ENCODE data around the gene IGF2.

IGF2 gene

GRCh38 chr11:2139621-2140337, 590 bp upstream of the IGF2 start:
- H3K4me1 Mint-ChIP-seq (ENCODE audit: low read depth): peaks cover 40% of the 10 kb centered on the region
- no peak overlapping the region for H3K4me3 Mint-ChIP-seq
- peaks cover 75% of the 10 kb centered on the region for H3K27me3 Mint-ChIP-seq
- H3K9me3 Mint-ChIP-seq: no peaks in the 10 kb centered on the region
- no peak for DNase-seq
- no peak overlapping the region for H3K27ac Mint-ChIP-seq
- no peaks in the 10 kb centered on the region for H3K36me3 Mint-ChIP-seq (ENCODE audit: low read depth)

GRCh38 chr11:2138431-2139122, 612 bp downstream of the IGF2 start:
- Mint-ChIP-seq H3K9me3 (no peaks in the 10 kb centered on the region), H3K4me3 (peak overlapping the region; percentile 56), H3K27ac (peak overlapping the region; percentile 11), H3K27me3 (peaks cover 75% of the 10 kb centered on the region), H3K36me3 (ENCODE audit: low read depth) (no peaks in the 10 kb centered on the region), H3K4me1 (ENCODE audit: low read depth) (peaks cover 33% of the 10 kb centered on the region)
- no peak for DNase-seq

GRCh38 chr11:2138068-2138430, 1.1 kb downstream of the IGF2 start:
- peaks cover 77% of the 10 kb centered on the region for H3K27me3 Mint-ChIP-seq
- H3K4me3 Mint-ChIP-seq: no peak overlapping the region
- no peaks in the 10 kb centered on the region for H3K9me3 Mint-ChIP-seq

GRCh38 chr11:2137202-2138067, 1.8 kb downstream of the IGF2 start:
- Mint-ChIP-seq H3K9me3 (no peaks in the 10 kb centered on the region), H3K4me3 (peak overlapping the region; percentile 15), H3K36me3 (ENCODE audit: low read depth) (no peaks in the 10 kb centered on the region), H3K27me3 (peaks cover 77% of the 10 kb centered on the region), H3K4me1 (ENCODE audit: low read depth) (peaks cover 21% of the 10 kb centered on the region), H3K27ac (no peak overlapping the region)
- peak; percentile 41 for DNase-seq

More at GRCh38 chr11:2138068-2138430, 1.1 kb downstream of the IGF2 start:
- H3K27ac Mint-ChIP-seq: no peak overlapping the region
- no peak for DNase-seq
- no peaks in the 10 kb centered on the region for H3K36me3 Mint-ChIP-seq (ENCODE audit: low read depth)
- H3K4me1 Mint-ChIP-seq (ENCODE audit: low read depth): peaks cover 27% of the 10 kb centered on the region

GRCh38 chr11:2136952-2137201, 2.3 kb downstream of the IGF2 start:
- DNase-seq: no peak
- H3K27me3 Mint-ChIP-seq: peaks cover 75% of the 10 kb centered on the region
- H3K4me3 Mint-ChIP-seq: no peak overlapping the region
- no peaks in the 10 kb centered on the region for H3K36me3 Mint-ChIP-seq (ENCODE audit: low read depth)
- no peak overlapping the region for H3K27ac Mint-ChIP-seq
- H3K4me1 Mint-ChIP-seq (ENCODE audit: low read depth): peaks cover 16% of the 10 kb centered on the region
- no peaks in the 10 kb centered on the region for H3K9me3 Mint-ChIP-seq

GRCh38 chr11:2136209-2136951, 2.8 kb downstream of the IGF2 start:
- Mint-ChIP-seq H3K36me3 (ENCODE audit: low read depth) (no peaks in the 10 kb centered on the region), H3K27ac (no peak overlapping the region), H3K4me1 (ENCODE audit: low read depth) (peaks cover 13% of the 10 kb centered on the region), H3K9me3 (no peaks in the 10 kb centered on the region), H3K4me3 (no peak overlapping the region), H3K27me3 (peaks cover 75% of the 10 kb centered on the region)
- peak; percentile 32 for DNase-seq

GRCh38 chr11:2135648-2136201, 3.5 kb downstream of the IGF2 start:
- Mint-ChIP-seq H3K36me3 (ENCODE audit: low read depth) (no peaks in the 10 kb centered on the region), H3K27me3 (peaks cover 75% of the 10 kb centered on the region), H3K4me1 (ENCODE audit: low read depth) (peaks cover 8% of the 10 kb centered on the region), H3K27ac (no peak overlapping the region), H3K4me3 (no peak overlapping the region), H3K9me3 (no peaks in the 10 kb centered on the region)
- DNase-seq: peak; percentile 28

GRCh38 chr11:2135018-2135569, 4.1 kb downstream of the IGF2 start:
- Mint-ChIP-seq H3K27ac (no peak overlapping the region), H3K36me3 (ENCODE audit: low read depth) (no peaks in the 10 kb centered on the region), H3K4me1 (ENCODE audit: low read depth) (peaks cover 8% of the 10 kb centered on the region), H3K9me3 (no peaks in the 10 kb centered on the region), H3K4me3 (no peak overlapping the region), H3K27me3 (peaks cover 72% of the 10 kb centered on the region)
- peak; percentile 29 for DNase-seq

- H3K9me3 Mint-ChIP-seq: no peaks in the 10 kb centered on the region
- H3K4me1 Mint-ChIP-seq (ENCODE audit: low read depth): peaks cover 6% of the 10 kb centered on the region
- no peaks in the 10 kb centered on the region for H3K36me3 Mint-ChIP-seq (ENCODE audit: low read depth)
- H3K4me3 Mint-ChIP-seq: no peak overlapping the region
- peak; percentile 29 for DNase-seq
- H3K27me3 Mint-ChIP-seq: peaks cover 69% of the 10 kb centered on the region
- H3K27ac Mint-ChIP-seq: no peak overlapping the region
Measured at GRCh38 chr11:2134022-2135010, 4.9 kb downstream of the IGF2 start.

GRCh38 chr11:2133241-2134021, 5.8 kb downstream of the IGF2 start:
- no peak overlapping the region for H3K4me3 Mint-ChIP-seq
- no peaks in the 10 kb centered on the region for H3K9me3 Mint-ChIP-seq
- peaks cover 6% of the 10 kb centered on the region for H3K4me1 Mint-ChIP-seq (ENCODE audit: low read depth)
- DNase-seq: peak; percentile 30
- peaks cover 68% of the 10 kb centered on the region for H3K27me3 Mint-ChIP-seq
- H3K36me3 Mint-ChIP-seq (ENCODE audit: low read depth): no peaks in the 10 kb centered on the region
- no peak overlapping the region for H3K27ac Mint-ChIP-seq

GRCh38 chr11:2132874-2133240, 6.3 kb downstream of the IGF2 start:
- Mint-ChIP-seq H3K9me3 (no peaks in the 10 kb centered on the region), H3K4me3 (no peak overlapping the region), H3K27ac (no peak overlapping the region), H3K4me1 (ENCODE audit: low read depth) (peaks cover 4% of the 10 kb centered on the region), H3K27me3 (peaks cover 68% of the 10 kb centered on the region), H3K36me3 (ENCODE audit: low read depth) (no peaks in the 10 kb centered on the region)
- DNase-seq: peak; percentile 26

GRCh38 chr11:2132246-2132645, 6.9 kb downstream of the IGF2 start:
- Mint-ChIP-seq H3K9me3 (no peaks in the 10 kb centered on the region), H3K4me3 (no peak overlapping the region), H3K27me3 (peaks cover 65% of the 10 kb centered on the region)

More at GRCh38 chr11:2132246-2132645, 6.9 kb downstream of the IGF2 start:
- Mint-ChIP-seq H3K27ac (no peak overlapping the region), H3K36me3 (ENCODE audit: low read depth) (no peaks in the 10 kb centered on the region), H3K4me1 (ENCODE audit: low read depth) (no peaks in the 10 kb centered on the region)
- DNase-seq: no peak
